KMS-11 (cell line): ENCODE results near the gene SLPI.

Experiments
- H2AFZ ChIP-seq: fragments of 200-600 bp; sonication (generic); 2 replicates; pipeline ENCODE4 v1.6.1; 2016; ENCODE audit warnings: antibody characterized with exemption, mixed run types, low read depth
- H3K27ac ChIP-seq: fragments of 200-600 bp; sonication (generic); 2 replicates; pipeline ENCODE4 v1.6.1; 2016; ENCODE audit warnings: mild to moderate bottlenecking, mixed run types
- H3K27me3 ChIP-seq: fragments of 200-600 bp; sonication (generic); 2 replicates; pipeline ENCODE4 v1.6.1; 2017; ENCODE audit warnings: mild to moderate bottlenecking, low read depth, mixed run types, moderate library complexity; ENCODE audit not compliant: insufficient read depth
- H3K36me3 ChIP-seq: fragments of 200-600 bp; sonication (generic); 2 replicates; pipeline ENCODE4 v1.6.1; 2017; ENCODE audit warnings: mild to moderate bottlenecking, mixed run types; ENCODE audit not compliant: insufficient read depth
- H3K4me1 ChIP-seq: fragments of 200-600 bp; sonication (generic); 2 replicates; pipeline ENCODE4 v1.6.1; 2016; ENCODE audit warnings: mild to moderate bottlenecking, low read depth, mixed run types; ENCODE audit not compliant: poor library complexity, severe bottlenecking
- H3K4me2 ChIP-seq: fragments of 200-600 bp; sonication (generic); 2 replicates; pipeline ENCODE4 v1.7.0; 2016; ENCODE audit warnings: mild to moderate bottlenecking, mixed run types
- H3K4me3 ChIP-seq: fragments of 200-600 bp; sonication (generic); IDR thresholded peaks from 2 replicates; pipeline ENCODE4 v1.6.1; 2017; ENCODE audit warnings: low read depth, low read length, mixed read lengths; ENCODE audit not compliant: insufficient read depth
- H3K79me2 ChIP-seq: fragments of 200-600 bp; sonication (generic); 2 replicates; pipeline ENCODE4 v1.6.1; 2016; ENCODE audit warnings: low read depth, mixed run types; ENCODE audit not compliant: insufficient read depth
- H3K9ac ChIP-seq: fragments of 200-600 bp; sonication (generic); 2 replicates; pipeline ENCODE4 v1.6.1; 2016; ENCODE audit warnings: mild to moderate bottlenecking, mixed run types
- H4K20me1 ChIP-seq: fragments of 200-600 bp; sonication (generic); 2 replicates; pipeline ENCODE4 v1.6.1; 2016; ENCODE audit warnings: mild to moderate bottlenecking, mixed run types; ENCODE audit not compliant: insufficient read depth
- TF ChIP-seq, protein P1 (sequence below): fragments of 200-600 bp; sonication (generic); conservative IDR thresholded peaks from 2 replicates; pipeline ENCODE4 v1.6.1; 2017; ENCODE audit warnings: low read depth, mild to moderate bottlenecking, antibody characterized with exemption, low read length, moderate library complexity, mixed read lengths

SLPI gene

DNA sequence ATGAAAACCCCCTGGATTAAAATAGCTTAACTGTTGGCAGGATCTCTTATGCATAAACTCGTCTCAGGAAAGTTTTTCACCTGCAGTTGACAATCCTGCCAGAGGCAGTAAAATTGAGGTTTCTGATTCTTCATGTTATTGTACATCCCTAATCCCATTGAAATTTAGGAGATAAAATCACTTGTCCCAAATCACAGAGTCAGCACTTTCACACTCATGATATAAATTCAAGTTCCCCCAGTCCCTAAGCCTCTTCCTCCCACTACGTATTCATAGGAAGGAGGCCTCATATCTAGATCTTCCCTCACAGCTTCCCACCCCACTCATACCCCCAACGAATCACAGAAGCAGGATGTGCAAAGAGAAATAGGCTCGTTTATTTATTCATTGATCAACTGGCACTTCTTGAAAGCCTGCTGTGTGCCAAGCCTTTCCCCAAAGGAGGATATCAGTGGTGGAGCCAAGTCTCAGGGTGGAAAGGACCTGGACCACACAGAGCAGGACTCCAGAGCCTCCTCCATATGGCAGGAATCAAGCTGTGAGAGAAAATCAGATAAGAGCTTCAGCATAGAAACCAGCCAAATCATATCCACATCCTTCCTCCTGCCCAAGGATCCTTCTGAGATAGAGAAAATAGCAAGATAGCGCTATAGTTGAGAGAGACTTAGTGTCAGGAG, 2.3 kb downstream of the SLPI start:
- TF ChIP-seq, protein P1, sequence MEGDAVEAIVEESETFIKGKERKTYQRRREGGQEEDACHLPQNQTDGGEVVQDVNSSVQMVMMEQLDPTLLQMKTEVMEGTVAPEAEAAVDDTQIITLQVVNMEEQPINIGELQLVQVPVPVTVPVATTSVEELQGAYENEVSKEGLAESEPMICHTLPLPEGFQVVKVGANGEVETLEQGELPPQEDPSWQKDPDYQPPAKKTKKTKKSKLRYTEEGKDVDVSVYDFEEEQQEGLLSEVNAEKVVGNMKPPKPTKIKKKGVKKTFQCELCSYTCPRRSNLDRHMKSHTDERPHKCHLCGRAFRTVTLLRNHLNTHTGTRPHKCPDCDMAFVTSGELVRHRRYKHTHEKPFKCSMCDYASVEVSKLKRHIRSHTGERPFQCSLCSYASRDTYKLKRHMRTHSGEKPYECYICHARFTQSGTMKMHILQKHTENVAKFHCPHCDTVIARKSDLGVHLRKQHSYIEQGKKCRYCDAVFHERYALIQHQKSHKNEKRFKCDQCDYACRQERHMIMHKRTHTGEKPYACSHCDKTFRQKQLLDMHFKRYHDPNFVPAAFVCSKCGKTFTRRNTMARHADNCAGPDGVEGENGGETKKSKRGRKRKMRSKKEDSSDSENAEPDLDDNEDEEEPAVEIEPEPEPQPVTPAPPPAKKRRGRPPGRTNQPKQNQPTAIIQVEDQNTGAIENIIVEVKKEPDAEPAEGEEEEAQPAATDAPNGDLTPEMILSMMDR = no peak
- Histone ChIP-seq H4K20me1 (no peaks in the 10 kb centered on the region), H2AFZ (no peak overlapping the region), H3K4me2 (no peak overlapping the region), H3K27ac (no peak overlapping the region), H3K4me3 (no peak overlapping the region), H3K79me2 (no peaks in the 10 kb centered on the region), H3K36me3 (no peaks in the 10 kb centered on the region), H3K27me3 (no peaks in the 10 kb centered on the region), H3K9ac (no peak overlapping the region), H3K4me1 (peaks cover 40% of the 10 kb centered on the region)

DNA sequence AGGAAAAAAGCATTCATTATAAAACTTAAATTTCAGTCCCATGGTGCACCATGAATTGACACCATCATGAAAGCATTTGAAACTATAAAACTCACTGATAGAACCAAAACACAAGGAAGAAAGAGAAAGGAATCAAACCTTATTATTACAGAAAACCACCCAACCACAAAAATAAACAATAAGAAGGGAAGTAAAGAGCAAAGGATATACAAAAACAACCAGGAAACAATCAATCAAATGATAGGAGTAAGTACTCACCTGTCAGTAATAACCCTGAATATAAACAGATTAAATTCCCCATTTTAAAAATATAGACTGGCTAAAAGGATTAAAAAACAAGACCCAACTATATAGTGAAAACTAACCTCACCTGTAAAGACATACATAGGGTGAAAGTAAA, 5.8 kb downstream of the SLPI start:
- H3K27me3 ChIP-seq = no peaks in the 10 kb centered on the region

DNA sequence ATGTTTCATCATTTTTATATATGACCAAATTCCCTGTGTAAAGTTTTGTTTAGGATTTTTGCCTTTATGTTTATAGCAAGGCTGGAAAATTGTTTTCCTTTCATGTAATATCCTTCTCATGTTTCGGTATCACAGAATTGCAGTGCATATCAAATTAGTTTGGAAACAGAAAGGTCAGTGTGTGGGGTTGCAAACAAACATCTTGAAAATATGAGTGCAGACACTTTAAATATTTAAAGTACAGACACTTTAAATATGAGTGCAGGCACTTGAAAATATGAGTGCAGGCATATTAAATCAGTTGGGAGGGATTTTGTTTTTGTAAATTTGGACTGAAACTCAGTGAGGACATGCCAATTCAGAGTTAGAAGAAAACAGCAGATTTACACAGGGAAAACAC, 6.5 kb downstream of the SLPI start:
- Histone ChIP-seq H4K20me1 (no peaks in the 10 kb centered on the region), H3K27me3 (no peaks in the 10 kb centered on the region), H3K27ac (no peak overlapping the region), H3K4me2 (no peak overlapping the region), H3K36me3 (no peaks in the 10 kb centered on the region), H3K4me3 (no peak overlapping the region), H3K4me1 (no peaks in the 10 kb centered on the region), H3K79me2 (no peaks in the 10 kb centered on the region), H3K9ac (no peak overlapping the region), H2AFZ (no peak overlapping the region)
- TF ChIP-seq, protein P1 = no peak

More for the DNA sequence above, 5.8 kb downstream of the SLPI start:
- Histone ChIP-seq H3K4me2 (no peak overlapping the region), H3K4me1 (peaks cover 6% of the 10 kb centered on the region), H2AFZ (no peak overlapping the region), H4K20me1 (no peaks in the 10 kb centered on the region), H3K4me3 (no peak overlapping the region), H3K79me2 (no peaks in the 10 kb centered on the region), H3K27ac (no peak overlapping the region), H3K9ac (no peak overlapping the region), H3K36me3 (no peaks in the 10 kb centered on the region)
- TF ChIP-seq, protein P1 = no peak

DNA sequence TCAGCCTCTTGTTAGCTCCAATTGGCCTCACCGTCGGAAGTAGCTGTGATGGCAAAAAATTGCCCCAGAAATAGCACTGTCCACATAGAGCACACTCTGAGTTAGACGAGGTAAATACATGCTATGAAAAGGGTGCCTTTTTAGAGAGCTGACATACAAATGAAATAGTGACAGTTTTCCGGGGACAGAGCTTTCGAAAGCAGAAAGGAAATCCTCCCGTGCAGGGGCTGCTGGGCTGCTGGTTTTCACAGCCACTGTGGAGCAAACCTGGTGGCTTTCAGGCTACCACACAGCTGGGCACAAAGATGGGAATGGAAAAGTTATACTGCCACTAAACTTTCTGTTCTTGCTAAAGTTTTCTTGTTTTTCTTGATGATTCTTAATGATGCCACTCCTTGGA, 8.3 kb downstream of the SLPI start:
- Histone ChIP-seq H3K79me2 (no peaks in the 10 kb centered on the region), H3K4me2 (no peak overlapping the region)

More for the DNA sequence above, 8.3 kb downstream of the SLPI start:
- H4K20me1 ChIP-seq = no peaks in the 10 kb centered on the region
- TF ChIP-seq, protein P1 = no peak
- no peak overlapping the region for H3K27ac ChIP-seq
- H3K4me1 ChIP-seq = no peaks in the 10 kb centered on the region
- H3K4me3 ChIP-seq = no peak overlapping the region
- H3K36me3 ChIP-seq = no peaks in the 10 kb centered on the region
- no peak overlapping the region for H2AFZ ChIP-seq
- H3K9ac ChIP-seq = no peak overlapping the region
- no peaks in the 10 kb centered on the region for H3K27me3 ChIP-seq
